GM12873 (cell line): ENCODE data around the gene ESYT2.

Experiments
- CTCF ChIP-seq: IDR thresholded peaks from 2 replicates; pipeline ENCODE4 v1.5.1; 2012; ENCODE audit warnings: low read depth, mild to moderate bottlenecking, moderate library complexity, low read length, control low read depth; ENCODE audit not compliant: insufficient read depth; ENCODE audit errors: missing control alignments

Gene ESYT2

GRCh38 chr7:158834878-158835784 is 5.8 kb upstream of the ESYT2 start:
- TF ChIP-seq CTCF: no peak

- TF ChIP-seq CTCF: no peak
Observed at GRCh38 chr7:158832994-158833393, 3.7 kb upstream of the ESYT2 start.

GRCh38 chr7:158831738-158832091 is 2.4 kb upstream of the ESYT2 start:
- no peak for TF ChIP-seq CTCF

- no peak for TF ChIP-seq CTCF
Observed at GRCh38 chr7:158830211-158830723, 958 bp upstream of the ESYT2 start.

- TF ChIP-seq CTCF: peak; percentile 5
Observed at GRCh38 chr7:158829021-158829341, 328 bp downstream of the ESYT2 start.

GRCh38 chr7:158828133-158829020 is 932 bp downstream of the ESYT2 start:
- TF ChIP-seq CTCF: no peak

- no peak for TF ChIP-seq CTCF
Observed at GRCh38 chr7:158827411-158828132, 1.7 kb downstream of the ESYT2 start.
